ENCODE results near the gene SYNC. TPM values are rescaled to one million over a fixed set of nuclear protein-coding genes. Genes with fewer than 3 reads are reported as not detected.
"Not testable (repeated sequence)": the region's sequence is repeated elsewhere in the genome, so short reads cannot be mapped to it uniquely, and the experiment has no call there.

The SYNC gene
- total and polyA plus RNA-seq, 12 donors = 2.7 to 27.8 (median 14.9) TPM

GRCh38 chr1:32716312-32717148 lies 14.0 kb upstream of the SYNC start:
- Histone ChIP-seq H3K9me3 (no peaks in the 10 kb centered on the region), H3K27ac (no peak overlapping the region), H3K4me3 (no peak overlapping the region), H3K36me3 (no peaks in the 10 kb centered on the region), H3K4me1 (peaks cover 0 to 9% (median 0%) of the 10 kb centered on the region in 9 donors), H3K27me3 (no peaks in the 10 kb centered on the region)
- no peak for TF ChIP-seq CTCF (IDR thresholded peaks at IDR 0.05)
- ATAC-seq (peak; percentile 40 to 78 (median 56)), DNase-seq (peak in 1 of 2 donors; percentile 57)
- WGBS, 2 donors = 27 to 31% methylated on average over 9 of the region's 9 CpGs
- intact Hi-C loops (cut with DNase I) = loop anchor here in 3 of 10 donors (10.0 kb wide), 2 partner anchors 158 to 368 kb away; partner anchors contain the start of genes FNDC5 (in 3 of the 3) and AZIN2 (in 1 of the 3)

GRCh38 chr1:32715901-32716311 lies 13.3 kb upstream of the SYNC start:
- intact Hi-C loops (cut with DNase I) = loop anchor here in 3 of 10 donors (10.0 kb wide), 2 partner anchors 159 to 369 kb away; partner anchors contain the start of genes FNDC5 (in 3 of the 3) and AZIN2 (in 1 of the 3)
- Histone ChIP-seq H3K4me3 (no peak overlapping the region), H3K27me3 (no peaks in the 10 kb centered on the region), H3K36me3 (no peaks in the 10 kb centered on the region), H3K4me1 (peaks cover 0 to 9% (median 0%) of the 10 kb centered on the region in 9 donors), H3K27ac (no peak overlapping the region), H3K9me3 (no peaks in the 10 kb centered on the region)
- WGBS, 2 donors = 96 to 97% methylated on average over 4 of the region's 4 CpGs
- DNase-seq = no peak
- no peak for TF ChIP-seq CTCF (IDR thresholded peaks at IDR 0.05)
- ATAC-seq = no peak

GRCh38 chr1:32714277-32714676 lies 11.7 kb upstream of the SYNC start:
- DNase-seq = no peak
- Histone ChIP-seq H3K9me3 (no peaks in the 10 kb centered on the region), H3K27me3 (no peaks in the 10 kb centered on the region), H3K27ac (no peak overlapping the region), H3K36me3 (no peaks in the 10 kb centered on the region), H3K4me3 (no peak overlapping the region), H3K4me1 (peaks cover 0 to 10% (median 0%) of the 10 kb centered on the region in 9 donors)
- ATAC-seq = no peak
- 90 to 92% methylated on average over 4 of the region's 4 CpGs for WGBS, 2 donors
- TF ChIP-seq CTCF (IDR thresholded peaks at IDR 0.05) = no peak
- intact Hi-C loops (cut with DNase I) = loop anchor here in 8 of 10 donors (5.0 to 10.0 kb wide), 5 partner anchors 58 to 371 kb away; partner anchors contain the start of genes FNDC5 (in 6 of the 8) and AZIN2 (in 2 of the 8)

GRCh38 chr1:32713081-32713480 lies 10.5 kb upstream of the SYNC start:
- Histone ChIP-seq H3K27me3 (no peaks in the 10 kb centered on the region), H3K4me3 (no peak overlapping the region), H3K27ac (no peak overlapping the region), H3K36me3 (no peaks in the 10 kb centered on the region), H3K9me3 (no peaks in the 10 kb centered on the region), H3K4me1 (peaks cover 0 to 10% (median 0%) of the 10 kb centered on the region in 9 donors)
- TF ChIP-seq CTCF (IDR thresholded peaks at IDR 0.05) = no peak
- DNase-seq = no peak
- no peak for ATAC-seq
- intact Hi-C loops (cut with DNase I) = loop anchor here (2.0 to 10.0 kb wide), 7 partner anchors 59 to 372 kb away; partner anchors contain the start of genes FNDC5 (in 6 of the 10) and AZIN2 (in 2 of the 10)
- WGBS, 2 donors = 89 to 92% methylated on average over 10 of the region's 10 CpGs

GRCh38 chr1:32711221-32711620 lies 8.7 kb upstream of the SYNC start:
- not testable (repeated sequence) for ATAC-seq, H3K27me3 ChIP-seq, H3K36me3 ChIP-seq, H3K9me3 ChIP-seq, DNase-seq, H3K4me1 ChIP-seq, H3K4me3 ChIP-seq
- WGBS, 2 donors = 76 to 81% methylated on average over 4 of the region's 4 CpGs
- H3K27ac ChIP-seq = peak overlapping the region in 1 of 10 donors; percentile 0
- intact Hi-C loops (cut with DNase I) = loop anchor here in 8 of 10 donors (1.0 to 10.0 kb wide), 6 partner anchors 61 to 374 kb away; partner anchors contain the start of genes FNDC5 (in 6 of the 8) and AZIN2 (in 2 of the 8)
